HEK293 (cell line): ENCODE data around the gene RPRD2.

Experiments used
- CTCF ChIA-PET: fragments of 350-600 bp; formaldehyde crosslinking; extraction: SDS; loops from one replicate; lab custom pipeline; 2021; ENCODE audit warnings: antibody characterized with exemption; lab: Yijun Ruan, JAX
- POLR2A ChIA-PET: fragments of 300-600 bp; formaldehyde crosslinking; extraction: SDS; loops from one replicate; lab custom pipeline; 2020; ENCODE audit warnings: antibody characterized with exemption, inconsistent platforms; lab: Yijun Ruan, JAX
- H3K27ac ChIP-seq: fragments of 200-500 bp; sonication (Bioruptor generic); 2 replicates; pipeline ENCODE4 v1.5.1; 2014; ENCODE audit warnings: low read depth, low read length, control low read depth, inconsistent platforms; ENCODE audit errors: extremely low read depth
- H3K36me3 ChIP-seq, 2 experiments: fragments of 200-500 bp in 1 of 2; sonication (Bioruptor generic) in 1 of 2; 1 replicate in 1 of 2; 2 replicates in 1 of 2; pipeline ENCODE4 v1.5.1; 2014 to 2017; ENCODE audit warnings: inconsistent platforms in 2 of 2, low read length in 2 of 2; ENCODE audit not compliant: control insufficient read depth in 2 of 2, insufficient read depth in 1 of 2
- H3K4me1 ChIP-seq: fragments of 200-500 bp; sonication (Bioruptor generic); 2 replicates; pipeline ENCODE4 v1.5.1; 2014; ENCODE audit warnings: mild to moderate bottlenecking, low read length, inconsistent platforms; ENCODE audit not compliant: control insufficient read depth, insufficient read depth
- H3K4me3 ChIP-seq: 2 replicates; pipeline ENCODE4 v1.5.1; 2011; ENCODE audit warnings: low read depth, mild to moderate bottlenecking, control low read depth, low read length, moderate library complexity
- H3K9me3 ChIP-seq: fragments of 200-500 bp; sonication (Bioruptor generic); 2 replicates; pipeline ENCODE4 v1.5.1; 2014; ENCODE audit warnings: low read depth, low read length, inconsistent platforms; ENCODE audit not compliant: control insufficient read depth, insufficient read depth
- BCL11A ChIP-seq: fragments of 450-650 bp; formaldehyde crosslinking; IDR thresholded peaks from 2 replicates; pipeline ENCODE4 v1.5.1; 2016; ENCODE audit warnings: low read depth, missing biosample characterization, missing genetic modification characterization
- HOXA7 ChIP-seq: sonication (generic); formaldehyde crosslinking; IDR thresholded peaks from 2 replicates; pipeline ENCODE4 v1.8.1; 2022; ENCODE audit warnings: missing genetic modification reagents, borderline replicate concordance
- ZBTB11 ChIP-seq: fragments of 450-650 bp; formaldehyde crosslinking; conservative IDR thresholded peaks from 2 replicates; pipeline ENCODE4 v1.5.1; 2016; ENCODE audit warnings: low read depth, missing biosample characterization, missing genetic modification characterization
- ZNF223 ChIP-seq: fragments of 450-650 bp; formaldehyde crosslinking; IDR thresholded peaks from 2 replicates; pipeline ENCODE4 v1.5.1; 2016; ENCODE audit warnings: missing biosample characterization, missing genetic modification characterization
- ZNF248 ChIP-seq: fragments of 450-650 bp; formaldehyde crosslinking; IDR thresholded peaks from 2 replicates; pipeline ENCODE4 v1.5.1; 2017; ENCODE audit warnings: missing biosample characterization, missing genetic modification characterization
- ZNF433 ChIP-seq: fragments of 450-650 bp; formaldehyde crosslinking; IDR thresholded peaks from 2 replicates; pipeline ENCODE4 v1.5.1; 2016; ENCODE audit warnings: missing biosample characterization, missing genetic modification characterization, low read depth
- ZNF600 ChIP-seq: fragments of 450-650 bp; formaldehyde crosslinking; IDR thresholded peaks from 2 replicates; pipeline ENCODE4 v1.5.1; 2016; ENCODE audit warnings: missing biosample characterization, missing genetic modification characterization
- ZNF660 ChIP-seq: fragments of 450-650 bp; IDR thresholded peaks from 2 replicates; pipeline ENCODE4 v1.5.1; 2018; ENCODE audit warnings: missing biosample characterization, mild to moderate bottlenecking, missing genetic modification characterization
- ZSCAN16 ChIP-seq: fragments of 450-650 bp; formaldehyde crosslinking; IDR thresholded peaks from 2 replicates; pipeline ENCODE4 v1.5.1; 2016; ENCODE audit warnings: missing biosample characterization, missing genetic modification characterization
- TF ChIP-seq, protein P1 (sequence below): fragments of 450-650 bp; formaldehyde crosslinking; IDR thresholded peaks from 2 replicates; pipeline ENCODE4 v1.5.1; 2016; ENCODE audit warnings: missing biosample characterization, missing genetic modification characterization, borderline replicate concordance
- TF ChIP-seq, protein P2 (sequence below): fragments of 450-650 bp; formaldehyde crosslinking; IDR thresholded peaks from 2 replicates; pipeline ENCODE4 v1.5.1; 2017; ENCODE audit warnings: missing biosample characterization, mild to moderate bottlenecking, missing genetic modification characterization, moderate library complexity
- TF ChIP-seq, protein P3 (sequence below): fragments of 450-650 bp; formaldehyde crosslinking; IDR thresholded peaks from 2 replicates; pipeline ENCODE4 v1.5.1; 2017; ENCODE audit warnings: missing biosample characterization, missing genetic modification characterization

RPRD2 gene

DNA sequence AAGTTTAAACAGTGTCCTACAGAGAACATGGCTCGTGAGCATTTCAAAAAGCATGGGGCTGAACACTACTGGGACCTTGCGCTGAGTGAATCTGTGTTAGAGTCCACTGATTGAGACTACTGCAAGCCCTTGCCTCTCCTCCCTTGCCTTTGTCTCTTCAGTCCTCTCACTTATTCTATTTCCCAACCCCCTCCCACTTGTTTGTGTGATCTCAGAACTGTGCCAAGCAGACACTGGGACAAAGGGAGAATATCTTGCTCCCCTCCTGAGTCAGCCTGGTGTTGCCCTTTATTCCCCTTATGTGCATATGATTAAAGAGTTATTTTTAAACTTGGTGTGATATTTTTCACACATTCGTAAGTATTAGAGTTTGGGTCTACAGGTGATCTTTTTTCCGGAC lies 11.1 kb upstream of the RPRD2 start:
- Histone ChIP-seq H3K4me1 (no peaks in the 10 kb centered on the region), H3K9me3 (no peaks in the 10 kb centered on the region), H3K36me3 (peaks cover 37 to 65% of the 10 kb centered on the region in 2 experiments), H3K27ac (no peak overlapping the region), H3K4me3 (no peak overlapping the region)
- CTCF ChIA-PET: interaction anchor here (0.6 kb wide), 1 partner anchor 179 kb away, joined by 3 read pairs; no protein-coding TSS in a partner anchor
- TF ChIP-seq ZNF660 (tag by site-specific recombination) (no peak), ZBTB11 (tag by site-specific recombination) (no peak), ZSCAN16 (tag by site-specific recombination) (no peak), BCL11A (no peak)
- TF ChIP-seq, protein P1, sequence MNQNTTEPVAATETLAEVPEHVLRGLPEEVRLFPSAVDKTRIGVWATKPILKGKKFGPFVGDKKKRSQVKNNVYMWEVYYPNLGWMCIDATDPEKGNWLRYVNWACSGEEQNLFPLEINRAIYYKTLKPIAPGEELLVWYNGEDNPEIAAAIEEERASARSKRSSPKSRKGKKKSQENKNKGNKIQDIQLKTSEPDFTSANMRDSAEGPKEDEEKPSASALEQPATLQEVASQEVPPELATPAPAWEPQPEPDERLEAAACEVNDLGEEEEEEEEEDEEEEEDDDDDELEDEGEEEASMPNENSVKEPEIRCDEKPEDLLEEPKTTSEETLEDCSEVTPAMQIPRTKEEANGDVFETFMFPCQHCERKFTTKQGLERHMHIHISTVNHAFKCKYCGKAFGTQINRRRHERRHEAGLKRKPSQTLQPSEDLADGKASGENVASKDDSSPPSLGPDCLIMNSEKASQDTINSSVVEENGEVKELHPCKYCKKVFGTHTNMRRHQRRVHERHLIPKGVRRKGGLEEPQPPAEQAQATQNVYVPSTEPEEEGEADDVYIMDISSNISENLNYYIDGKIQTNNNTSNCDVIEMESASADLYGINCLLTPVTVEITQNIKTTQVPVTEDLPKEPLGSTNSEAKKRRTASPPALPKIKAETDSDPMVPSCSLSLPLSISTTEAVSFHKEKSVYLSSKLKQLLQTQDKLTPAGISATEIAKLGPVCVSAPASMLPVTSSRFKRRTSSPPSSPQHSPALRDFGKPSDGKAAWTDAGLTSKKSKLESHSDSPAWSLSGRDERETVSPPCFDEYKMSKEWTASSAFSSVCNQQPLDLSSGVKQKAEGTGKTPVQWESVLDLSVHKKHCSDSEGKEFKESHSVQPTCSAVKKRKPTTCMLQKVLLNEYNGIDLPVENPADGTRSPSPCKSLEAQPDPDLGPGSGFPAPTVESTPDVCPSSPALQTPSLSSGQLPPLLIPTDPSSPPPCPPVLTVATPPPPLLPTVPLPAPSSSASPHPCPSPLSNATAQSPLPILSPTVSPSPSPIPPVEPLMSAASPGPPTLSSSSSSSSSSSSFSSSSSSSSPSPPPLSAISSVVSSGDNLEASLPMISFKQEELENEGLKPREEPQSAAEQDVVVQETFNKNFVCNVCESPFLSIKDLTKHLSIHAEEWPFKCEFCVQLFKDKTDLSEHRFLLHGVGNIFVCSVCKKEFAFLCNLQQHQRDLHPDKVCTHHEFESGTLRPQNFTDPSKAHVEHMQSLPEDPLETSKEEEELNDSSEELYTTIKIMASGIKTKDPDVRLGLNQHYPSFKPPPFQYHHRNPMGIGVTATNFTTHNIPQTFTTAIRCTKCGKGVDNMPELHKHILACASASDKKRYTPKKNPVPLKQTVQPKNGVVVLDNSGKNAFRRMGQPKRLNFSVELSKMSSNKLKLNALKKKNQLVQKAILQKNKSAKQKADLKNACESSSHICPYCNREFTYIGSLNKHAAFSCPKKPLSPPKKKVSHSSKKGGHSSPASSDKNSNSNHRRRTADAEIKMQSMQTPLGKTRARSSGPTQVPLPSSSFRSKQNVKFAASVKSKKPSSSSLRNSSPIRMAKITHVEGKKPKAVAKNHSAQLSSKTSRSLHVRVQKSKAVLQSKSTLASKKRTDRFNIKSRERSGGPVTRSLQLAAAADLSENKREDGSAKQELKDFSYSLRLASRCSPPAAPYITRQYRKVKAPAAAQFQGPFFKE (tag by site-specific recombination): no peak
- POLR2A ChIA-PET: no interaction called here

GRCh38 chr1:150362721-150363425 lies 1.1 kb upstream of the RPRD2 start:
- H3K4me3 ChIP-seq: peak overlapping the region; percentile 63
- ChIA-PET CTCF (no interaction called here), POLR2A (interaction anchor here (0.7 to 2.5 kb wide), 9 partner anchors 12 to 217 kb away, joined by 3 to 13 read pairs (median 4); partner anchors contain the start of genes FALEC, MCL1 and PRPF3)
- TF ChIP-seq, protein P2, sequence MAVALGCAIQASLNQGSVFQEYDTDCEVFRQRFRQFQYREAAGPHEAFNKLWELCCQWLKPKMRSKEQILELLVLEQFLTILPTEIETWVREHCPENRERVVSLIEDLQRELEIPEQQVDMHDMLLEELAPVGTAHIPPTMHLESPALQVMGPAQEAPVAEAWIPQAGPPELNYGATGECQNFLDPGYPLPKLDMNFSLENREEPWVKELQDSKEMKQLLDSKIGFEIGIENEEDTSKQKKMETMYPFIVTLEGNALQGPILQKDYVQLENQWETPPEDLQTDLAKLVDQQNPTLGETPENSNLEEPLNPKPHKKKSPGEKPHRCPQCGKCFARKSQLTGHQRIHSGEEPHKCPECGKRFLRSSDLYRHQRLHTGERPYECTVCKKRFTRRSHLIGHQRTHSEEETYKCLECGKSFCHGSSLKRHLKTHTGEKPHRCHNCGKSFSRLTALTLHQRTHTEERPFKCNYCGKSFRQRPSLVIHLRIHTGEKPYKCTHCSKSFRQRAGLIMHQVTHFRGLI: peak; percentile 36; the same call in 1 of the 2 replicates
- TF ChIP-seq ZNF223 (tag by site-specific recombination) (0 out of 2 replicates have a peak, but pooled peaks have one; percentile 49), HOXA7 (CRISPR knock-in tag) (no peak), ZNF600 (tag by site-specific recombination) (peak; percentile 75), ZNF248 (tag by site-specific recombination) (no peak), ZNF433 (tag by site-specific recombination) (no peak)
- TF ChIP-seq, protein P3, sequence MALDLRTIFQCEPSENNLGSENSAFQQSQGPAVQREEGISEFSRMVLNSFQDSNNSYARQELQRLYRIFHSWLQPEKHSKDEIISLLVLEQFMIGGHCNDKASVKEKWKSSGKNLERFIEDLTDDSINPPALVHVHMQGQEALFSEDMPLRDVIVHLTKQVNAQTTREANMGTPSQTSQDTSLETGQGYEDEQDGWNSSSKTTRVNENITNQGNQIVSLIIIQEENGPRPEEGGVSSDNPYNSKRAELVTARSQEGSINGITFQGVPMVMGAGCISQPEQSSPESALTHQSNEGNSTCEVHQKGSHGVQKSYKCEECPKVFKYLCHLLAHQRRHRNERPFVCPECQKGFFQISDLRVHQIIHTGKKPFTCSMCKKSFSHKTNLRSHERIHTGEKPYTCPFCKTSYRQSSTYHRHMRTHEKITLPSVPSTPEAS (tag by site-specific recombination): peak; percentile 41
- peak overlapping the region; percentile 84; the same call in 1 of the 2 replicates for H3K27ac ChIP-seq
- H3K36me3 ChIP-seq: no peaks in the 10 kb centered on the region; a peak in 1 of 3 replicates
- H3K9me3 ChIP-seq: no peaks in the 10 kb centered on the region
- H3K4me1 ChIP-seq: no peaks in the 10 kb centered on the region
